Panc1 (cell line): Measurements from ENCODE around the gene CNST. TPM values are rescaled to one million over a fixed set of nuclear protein-coding genes. Genes with fewer than 3 reads are reported as not detected.

Source experiments
- ATAC-seq: fragments of 200-7000 bp; cut with Tn5 transposase; 2 replicates; pipeline ENCODE4 v1.9.1; 2020; ENCODE audit warnings: mild to moderate bottlenecking, moderate library complexity
- BruUV-seq: library from RNA; stranded (reverse); fragments of 400-500 nt; replicated peaks from 2 replicates; lab custom pipeline; 2021; lab: Mats Ljungman, UMichigan
- CTCF ChIA-PET: fragments of 300-600 bp; sonication (Branson Sonifier 250); formaldehyde crosslinking; loops from one replicate; lab custom pipeline; 2022; ENCODE audit warnings: antibody characterized with exemption; lab: Charles Lee
- POLR2A ChIA-PET: fragments of 300-600 bp; sonication (Branson Sonifier 250); formaldehyde crosslinking; loops from one replicate; lab custom pipeline; 2022; ENCODE audit warnings: antibody characterized with exemption; lab: Charles Lee
- DNase-seq: peaks from one replicate; pipeline ENCODE4 v3.0.0-alpha.2; 2010; ENCODE audit warnings: low read depth, low spot score
- H3K27ac ChIP-seq: 2 replicates; pipeline ENCODE4 v1.5.1; 2011; ENCODE audit warnings: mild to moderate bottlenecking, low read length, inconsistent platforms
- H3K27me3 ChIP-seq: fragments of 200-500 bp; sonication (Bioruptor generic); 2 replicates; pipeline ENCODE4 v1.6.0; 2014; ENCODE audit warnings: low read length, inconsistent platforms; ENCODE audit not compliant: control insufficient read depth, insufficient read depth
- H3K36me3 ChIP-seq: fragments of 200-500 bp; sonication (Bioruptor generic); 2 replicates; pipeline ENCODE4 v1.5.1; 2014; ENCODE audit warnings: inconsistent platforms, mild to moderate bottlenecking, low read length, moderate library complexity; ENCODE audit not compliant: control insufficient read depth, insufficient read depth
- H3K4me1 ChIP-seq: 2 replicates; pipeline ENCODE4 v1.5.1; 2011; ENCODE audit warnings: inconsistent platforms, mild to moderate bottlenecking, low read length, moderate library complexity; ENCODE audit not compliant: control insufficient read depth, insufficient read depth
- H3K4me3 ChIP-seq, 2 experiments: 2 replicates each; pipeline ENCODE4 v1.5.1; 2011 to 2012; ENCODE audit warnings: low read depth in 2 of 2, low read length in 2 of 2, mild to moderate bottlenecking in 2 of 2, inconsistent platforms in 1 of 2, moderate library complexity in 1 of 2
- H3K9me3 ChIP-seq: fragments of 200-500 bp; sonication (Bioruptor generic); 2 replicates; pipeline ENCODE4 v1.5.1; 2014; ENCODE audit warnings: low read depth, mild to moderate bottlenecking, inconsistent platforms, low read length, moderate library complexity; ENCODE audit not compliant: control insufficient read depth, insufficient read depth
- POLR2AphosphoS5 ChIP-seq: IDR thresholded peaks from 2 replicates; pipeline ENCODE4 v1.6.1; 2012; ENCODE audit warnings: mild to moderate bottlenecking, low read depth, low read length, moderate library complexity
- SIN3A ChIP-seq: IDR thresholded peaks from 2 replicates; pipeline ENCODE4 v1.6.1; 2012; ENCODE audit warnings: low read depth, mild to moderate bottlenecking, low read length, moderate library complexity, borderline replicate concordance; ENCODE audit not compliant: insufficient read depth
- TCF7L2 ChIP-seq: IDR thresholded peaks from 2 replicates; pipeline ENCODE4 v1.6.1; 2011; ENCODE audit warnings: mild to moderate bottlenecking, low read depth, low read length, inconsistent platforms
- in situ Hi-C: cut with HindIII; loops from 2 replicates; pipeline ENCODE4 v1.10.0; 2016; ENCODE audit warnings: low sequenced_read_pairs, low pct_unique_long_range_greater_than_20kb
- intact Hi-C: fragments of 100-400 bp; cut with micrococcal nuclease; formaldehyde crosslinking; loops from one replicate; pipeline ENCODE4 v1.10.0; 2022; ENCODE audit not compliant: unreplicated experiment
- total RNA-seq: library from RNA; stranded (reverse); gene quantifications from one replicate; pipeline ENCODE4 v1.2.1, GENCODE V29; 2021; ENCODE audit not compliant: unreplicated experiment
- TF ChIP-seq, protein P1 (sequence below): fragments of 450-650 bp; IDR thresholded peaks from 2 replicates; pipeline ENCODE4 v1.5.1; 2017; ENCODE audit warnings: mild to moderate bottlenecking
- TF ChIP-seq, protein P2 (sequence below), 2 experiments: IDR thresholded peaks; 2 replicates each; pipeline ENCODE4 v1.6.1; 2011 to 2012; ENCODE audit warnings: low read depth in 2 of 2, control low read depth in 1 of 2, low read length in 1 of 2, mild to moderate bottlenecking in 1 of 2, moderate library complexity in 1 of 2; ENCODE audit not compliant: insufficient read depth in 1 of 2

Gene CNST
- total RNA-seq, 1 experiment from 2014 or later: 18.5 TPM

DNA sequence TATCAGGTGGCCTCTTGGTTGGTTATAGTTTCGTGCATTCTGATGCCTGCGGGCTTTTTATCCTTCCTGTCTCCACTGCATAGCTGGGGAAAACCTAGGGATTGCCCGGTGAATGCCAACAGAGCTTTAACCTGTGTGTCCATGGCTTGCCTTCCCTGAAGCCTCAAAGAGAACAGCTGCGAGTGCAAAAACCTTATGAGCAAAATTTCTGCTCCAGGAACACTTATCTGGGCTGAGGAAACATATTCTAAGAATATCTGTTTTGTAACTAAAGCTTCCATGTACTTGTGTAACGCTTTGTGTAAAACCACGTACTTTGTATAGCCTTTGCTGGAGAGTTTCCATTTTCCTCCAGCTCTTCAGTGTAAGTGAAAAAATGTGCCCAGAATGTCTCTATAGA lies 7.2 kb downstream of the CNST start:
- POLR2A ChIA-PET: interaction anchor here (1.3 kb wide), 1 partner anchor 69 kb away, joined by 4 read pairs; no protein-coding TSS in a partner anchor
- Histone ChIP-seq H3K4me3 (no peak overlapping the region), H3K4me1 (peaks cover 23% of the 10 kb centered on the region), H3K36me3 (no peaks in the 10 kb centered on the region), H3K27me3 (no peaks in the 10 kb centered on the region), H3K27ac (no peak overlapping the region), H3K9me3 (no peaks in the 10 kb centered on the region)
- peak; percentile 58; the same call in 1 of the 2 replicates for ATAC-seq
- CTCF ChIA-PET: interaction anchor here (0.5 kb wide), 1 partner anchor 98 kb away, joined by 6 read pairs; no protein-coding TSS in a partner anchor
- BruUV-seq: no TSS peak
- in situ Hi-C loops (no loop called here), intact Hi-C loops (no loop called here)
- no peak for DNase-seq
- TF ChIP-seq TCF7L2 (no peak), POLR2AphosphoS5 (no peak), SIN3A (no peak)
- TF ChIP-seq, protein P1, sequence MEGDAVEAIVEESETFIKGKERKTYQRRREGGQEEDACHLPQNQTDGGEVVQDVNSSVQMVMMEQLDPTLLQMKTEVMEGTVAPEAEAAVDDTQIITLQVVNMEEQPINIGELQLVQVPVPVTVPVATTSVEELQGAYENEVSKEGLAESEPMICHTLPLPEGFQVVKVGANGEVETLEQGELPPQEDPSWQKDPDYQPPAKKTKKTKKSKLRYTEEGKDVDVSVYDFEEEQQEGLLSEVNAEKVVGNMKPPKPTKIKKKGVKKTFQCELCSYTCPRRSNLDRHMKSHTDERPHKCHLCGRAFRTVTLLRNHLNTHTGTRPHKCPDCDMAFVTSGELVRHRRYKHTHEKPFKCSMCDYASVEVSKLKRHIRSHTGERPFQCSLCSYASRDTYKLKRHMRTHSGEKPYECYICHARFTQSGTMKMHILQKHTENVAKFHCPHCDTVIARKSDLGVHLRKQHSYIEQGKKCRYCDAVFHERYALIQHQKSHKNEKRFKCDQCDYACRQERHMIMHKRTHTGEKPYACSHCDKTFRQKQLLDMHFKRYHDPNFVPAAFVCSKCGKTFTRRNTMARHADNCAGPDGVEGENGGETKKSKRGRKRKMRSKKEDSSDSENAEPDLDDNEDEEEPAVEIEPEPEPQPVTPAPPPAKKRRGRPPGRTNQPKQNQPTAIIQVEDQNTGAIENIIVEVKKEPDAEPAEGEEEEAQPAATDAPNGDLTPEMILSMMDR: no peak
- TF ChIP-seq, protein P2, sequence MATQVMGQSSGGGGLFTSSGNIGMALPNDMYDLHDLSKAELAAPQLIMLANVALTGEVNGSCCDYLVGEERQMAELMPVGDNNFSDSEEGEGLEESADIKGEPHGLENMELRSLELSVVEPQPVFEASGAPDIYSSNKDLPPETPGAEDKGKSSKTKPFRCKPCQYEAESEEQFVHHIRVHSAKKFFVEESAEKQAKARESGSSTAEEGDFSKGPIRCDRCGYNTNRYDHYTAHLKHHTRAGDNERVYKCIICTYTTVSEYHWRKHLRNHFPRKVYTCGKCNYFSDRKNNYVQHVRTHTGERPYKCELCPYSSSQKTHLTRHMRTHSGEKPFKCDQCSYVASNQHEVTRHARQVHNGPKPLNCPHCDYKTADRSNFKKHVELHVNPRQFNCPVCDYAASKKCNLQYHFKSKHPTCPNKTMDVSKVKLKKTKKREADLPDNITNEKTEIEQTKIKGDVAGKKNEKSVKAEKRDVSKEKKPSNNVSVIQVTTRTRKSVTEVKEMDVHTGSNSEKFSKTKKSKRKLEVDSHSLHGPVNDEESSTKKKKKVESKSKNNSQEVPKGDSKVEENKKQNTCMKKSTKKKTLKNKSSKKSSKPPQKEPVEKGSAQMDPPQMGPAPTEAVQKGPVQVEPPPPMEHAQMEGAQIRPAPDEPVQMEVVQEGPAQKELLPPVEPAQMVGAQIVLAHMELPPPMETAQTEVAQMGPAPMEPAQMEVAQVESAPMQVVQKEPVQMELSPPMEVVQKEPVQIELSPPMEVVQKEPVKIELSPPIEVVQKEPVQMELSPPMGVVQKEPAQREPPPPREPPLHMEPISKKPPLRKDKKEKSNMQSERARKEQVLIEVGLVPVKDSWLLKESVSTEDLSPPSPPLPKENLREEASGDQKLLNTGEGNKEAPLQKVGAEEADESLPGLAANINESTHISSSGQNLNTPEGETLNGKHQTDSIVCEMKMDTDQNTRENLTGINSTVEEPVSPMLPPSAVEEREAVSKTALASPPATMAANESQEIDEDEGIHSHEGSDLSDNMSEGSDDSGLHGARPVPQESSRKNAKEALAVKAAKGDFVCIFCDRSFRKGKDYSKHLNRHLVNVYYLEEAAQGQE (IDR thresholded peaks at IDR 0.05; ENCODE audit: insufficient read depth in 1 of 2, low read depth in 2 of 2, low read length in 1 of 2): no peak

DNA sequence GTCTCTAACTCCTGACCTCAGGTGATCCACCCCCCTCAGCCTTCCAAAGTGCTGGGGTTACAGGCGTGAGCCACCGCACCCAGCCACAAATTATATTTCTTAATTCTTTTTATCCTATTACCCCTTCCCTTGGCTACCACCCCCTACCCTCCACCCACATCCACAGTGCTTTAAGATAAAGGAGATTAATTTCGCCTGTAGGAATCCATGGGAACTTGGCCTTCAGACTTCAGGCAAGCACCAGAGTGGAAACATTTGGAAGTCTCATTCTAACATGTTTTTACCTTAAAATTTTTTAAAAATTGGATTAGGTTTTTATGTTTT lies 10.4 kb downstream of the CNST start:
- intact Hi-C loops: no loop called here
- H3K27ac ChIP-seq: no peak overlapping the region
- DNase-seq (no peak), ATAC-seq (no peak)
- TF ChIP-seq, protein P2 (IDR thresholded peaks at IDR 0.05; ENCODE audit: insufficient read depth in 1 of 2, low read depth in 2 of 2, low read length in 1 of 2): no peak
- no peak for TF ChIP-seq POLR2AphosphoS5
- TF ChIP-seq, protein P1: no peak
- TF ChIP-seq SIN3A: no peak
- no peak for TF ChIP-seq TCF7L2
- H3K9me3 ChIP-seq: no peaks in the 10 kb centered on the region
- in situ Hi-C loops: no loop called here
- CTCF ChIA-PET: no interaction called here
- no peak overlapping the region for H3K4me3 ChIP-seq
- H3K27me3 ChIP-seq: no peaks in the 10 kb centered on the region
- H3K36me3 ChIP-seq: no peaks in the 10 kb centered on the region
- POLR2A ChIA-PET: no interaction called here
- peaks cover 12% of the 10 kb centered on the region; the same call in 1 of the 2 replicates for H3K4me1 ChIP-seq
- BruUV-seq: no TSS peak
